HG03520 (cell line): ENCODE data around the gene ARL6IP1.
"Not testable (repeated sequence)": the region's sequence is repeated elsewhere in the genome, so short reads cannot be mapped to it uniquely, and the experiment has no call there.

Source experiments
- ATAC-seq: cut with Tn5 transposase; IDR thresholded peaks from one replicate; pipeline ENCODE4 v1.9.1; 2021; ENCODE audit warnings: mild to moderate bottlenecking, moderate library complexity; ENCODE audit not compliant: unreplicated experiment

ARL6IP1 gene

GRCh38 chr16:18762713-18763112 lies 38.6 kb downstream of the ARL6IP1 start:
- ATAC-seq = peak; percentile 42

GRCh38 chr16:18759598-18760520 lies 41.5 kb downstream of the ARL6IP1 start:
- ATAC-seq = peak; percentile 60

GRCh38 chr16:18757960-18758660 lies 43.2 kb downstream of the ARL6IP1 start:
- ATAC-seq = not testable (repeated sequence)

DNA sequence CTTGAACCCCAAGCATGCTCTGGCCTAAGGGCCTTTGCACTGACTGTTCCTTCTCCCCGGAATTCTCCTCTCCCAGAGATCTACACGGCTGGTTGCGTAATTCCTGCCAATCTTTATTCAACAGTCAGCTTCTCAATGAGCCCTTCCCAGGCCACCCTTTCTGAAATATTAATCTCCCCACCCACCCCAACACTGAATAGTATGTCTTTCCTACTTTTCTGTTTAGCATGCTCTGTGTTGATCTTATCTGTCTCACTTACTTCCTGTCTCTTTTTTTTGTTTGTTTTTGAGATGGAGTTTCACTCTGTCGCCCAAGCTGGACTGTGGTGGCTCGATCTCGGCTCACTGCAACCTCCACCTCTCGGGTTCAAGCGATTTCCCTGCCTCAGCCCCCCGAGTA lies 44.7 kb downstream of the ARL6IP1 start:
- ATAC-seq = not testable (repeated sequence)

DNA sequence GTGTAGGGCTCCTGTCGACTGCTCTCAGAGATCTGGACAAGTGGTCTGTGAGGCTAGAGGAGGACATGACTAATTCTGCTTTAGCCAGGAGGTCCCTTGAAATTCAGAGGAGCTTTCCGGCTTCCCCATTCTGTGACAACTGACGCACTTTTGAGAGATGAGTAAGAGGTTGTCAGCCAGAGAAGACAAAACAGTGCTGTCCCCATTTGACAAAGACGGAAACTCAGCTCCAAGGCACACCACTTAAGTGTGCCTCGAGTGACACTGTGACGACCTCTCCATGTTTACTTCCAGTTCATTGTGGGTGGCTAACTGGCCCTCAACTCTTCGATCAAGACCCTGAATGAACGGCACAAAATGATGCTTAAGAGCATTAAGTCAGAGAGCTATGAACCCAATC lies 58.5 kb downstream of the ARL6IP1 start:
- ATAC-seq = not testable (repeated sequence)
